Astrocyte (in vitro differentiated cells and primary cell): ENCODE measurements around the gene GTF2F2.

Experiments
- EZH2 ChIP-seq: IDR thresholded peaks from 2 replicates; pipeline ENCODE4 v1.6.1; 2012; ENCODE audit warnings: mild to moderate bottlenecking, low read length, inconsistent platforms; ENCODE audit not compliant: insufficient read depth
- TF ChIP-seq, protein P1 (sequence below): IDR thresholded peaks from 2 replicates; pipeline ENCODE4 v1.5.1; 2011; ENCODE audit warnings: low read depth, mild to moderate bottlenecking, inconsistent platforms, low read length, moderate library complexity; ENCODE audit not compliant: insufficient read depth

DNA sequence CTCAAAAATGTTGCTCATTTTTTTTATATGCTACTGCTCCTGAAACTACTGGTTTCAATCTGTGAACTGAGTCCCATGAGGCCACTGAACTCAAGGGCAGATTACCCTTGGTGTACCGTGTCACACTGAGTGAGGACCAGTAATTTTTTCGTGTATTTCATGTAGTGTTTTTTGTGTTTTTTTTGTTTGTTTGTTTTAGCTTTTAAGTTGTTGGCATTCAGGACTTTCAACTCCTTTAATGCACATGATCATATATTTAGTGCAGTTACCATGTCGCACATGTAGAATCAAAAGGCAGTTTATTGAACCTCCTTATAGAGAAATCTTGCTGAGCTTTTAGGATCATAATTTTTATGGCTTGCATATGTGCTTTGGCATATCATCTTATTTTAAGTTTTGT, 162.7 kb downstream of the GTF2F2 start:
- TF ChIP-seq, protein P1, sequence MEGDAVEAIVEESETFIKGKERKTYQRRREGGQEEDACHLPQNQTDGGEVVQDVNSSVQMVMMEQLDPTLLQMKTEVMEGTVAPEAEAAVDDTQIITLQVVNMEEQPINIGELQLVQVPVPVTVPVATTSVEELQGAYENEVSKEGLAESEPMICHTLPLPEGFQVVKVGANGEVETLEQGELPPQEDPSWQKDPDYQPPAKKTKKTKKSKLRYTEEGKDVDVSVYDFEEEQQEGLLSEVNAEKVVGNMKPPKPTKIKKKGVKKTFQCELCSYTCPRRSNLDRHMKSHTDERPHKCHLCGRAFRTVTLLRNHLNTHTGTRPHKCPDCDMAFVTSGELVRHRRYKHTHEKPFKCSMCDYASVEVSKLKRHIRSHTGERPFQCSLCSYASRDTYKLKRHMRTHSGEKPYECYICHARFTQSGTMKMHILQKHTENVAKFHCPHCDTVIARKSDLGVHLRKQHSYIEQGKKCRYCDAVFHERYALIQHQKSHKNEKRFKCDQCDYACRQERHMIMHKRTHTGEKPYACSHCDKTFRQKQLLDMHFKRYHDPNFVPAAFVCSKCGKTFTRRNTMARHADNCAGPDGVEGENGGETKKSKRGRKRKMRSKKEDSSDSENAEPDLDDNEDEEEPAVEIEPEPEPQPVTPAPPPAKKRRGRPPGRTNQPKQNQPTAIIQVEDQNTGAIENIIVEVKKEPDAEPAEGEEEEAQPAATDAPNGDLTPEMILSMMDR: no peak
- no peak for TF ChIP-seq EZH2
